HL-60 (cell line): ENCODE results near the gene YTHDF1.

ENCODE experiments used
- POLR2AphosphoS5 ChIP-seq: IDR thresholded peaks from 2 replicates; pipeline ENCODE4 v1.6.1; 2012; ENCODE audit warnings: low read depth
- SPI1 ChIP-seq: IDR thresholded peaks from 2 replicates; pipeline ENCODE4 v1.6.1; 2012; ENCODE audit warnings: low read depth, mild to moderate bottlenecking, borderline replicate concordance
- TF ChIP-seq, protein P1 (sequence below): IDR thresholded peaks from one replicate; pipeline ENCODE4 v1.5.1; 2011; ENCODE audit warnings: low read length, control low read depth, inconsistent platforms; ENCODE audit not compliant: insufficient read depth
- TF ChIP-seq, protein P2 (sequence below): IDR thresholded peaks from 2 replicates; pipeline ENCODE4 v1.6.1; 2012; ENCODE audit warnings: low read depth; ENCODE audit not compliant: insufficient replicate concordance

DNA sequence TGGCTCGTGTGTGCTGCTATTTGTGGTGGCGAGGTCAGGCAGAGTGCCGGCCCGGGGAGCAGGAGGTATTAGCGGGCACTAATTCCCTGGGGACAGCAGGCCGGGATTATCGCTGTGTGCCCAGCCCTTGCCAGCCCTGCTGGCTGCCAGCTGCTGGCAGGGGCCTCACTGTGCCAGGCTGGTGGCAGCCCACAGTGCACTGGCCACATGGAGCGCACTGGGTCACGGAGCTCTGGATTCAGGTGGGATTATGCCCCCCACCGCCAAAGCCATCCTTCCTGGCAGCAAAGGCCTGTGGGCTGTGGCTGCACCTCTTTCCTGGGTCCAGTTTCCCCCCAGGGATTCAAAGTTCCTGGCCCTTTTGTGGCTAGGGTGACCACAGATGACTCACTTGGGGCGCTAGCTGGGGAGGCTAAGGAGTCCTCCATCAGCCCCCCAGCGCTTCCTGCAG lies 59.7 kb downstream of the YTHDF1 start:
- TF ChIP-seq, protein P1, sequence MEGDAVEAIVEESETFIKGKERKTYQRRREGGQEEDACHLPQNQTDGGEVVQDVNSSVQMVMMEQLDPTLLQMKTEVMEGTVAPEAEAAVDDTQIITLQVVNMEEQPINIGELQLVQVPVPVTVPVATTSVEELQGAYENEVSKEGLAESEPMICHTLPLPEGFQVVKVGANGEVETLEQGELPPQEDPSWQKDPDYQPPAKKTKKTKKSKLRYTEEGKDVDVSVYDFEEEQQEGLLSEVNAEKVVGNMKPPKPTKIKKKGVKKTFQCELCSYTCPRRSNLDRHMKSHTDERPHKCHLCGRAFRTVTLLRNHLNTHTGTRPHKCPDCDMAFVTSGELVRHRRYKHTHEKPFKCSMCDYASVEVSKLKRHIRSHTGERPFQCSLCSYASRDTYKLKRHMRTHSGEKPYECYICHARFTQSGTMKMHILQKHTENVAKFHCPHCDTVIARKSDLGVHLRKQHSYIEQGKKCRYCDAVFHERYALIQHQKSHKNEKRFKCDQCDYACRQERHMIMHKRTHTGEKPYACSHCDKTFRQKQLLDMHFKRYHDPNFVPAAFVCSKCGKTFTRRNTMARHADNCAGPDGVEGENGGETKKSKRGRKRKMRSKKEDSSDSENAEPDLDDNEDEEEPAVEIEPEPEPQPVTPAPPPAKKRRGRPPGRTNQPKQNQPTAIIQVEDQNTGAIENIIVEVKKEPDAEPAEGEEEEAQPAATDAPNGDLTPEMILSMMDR = no peak
- TF ChIP-seq, protein P2, sequence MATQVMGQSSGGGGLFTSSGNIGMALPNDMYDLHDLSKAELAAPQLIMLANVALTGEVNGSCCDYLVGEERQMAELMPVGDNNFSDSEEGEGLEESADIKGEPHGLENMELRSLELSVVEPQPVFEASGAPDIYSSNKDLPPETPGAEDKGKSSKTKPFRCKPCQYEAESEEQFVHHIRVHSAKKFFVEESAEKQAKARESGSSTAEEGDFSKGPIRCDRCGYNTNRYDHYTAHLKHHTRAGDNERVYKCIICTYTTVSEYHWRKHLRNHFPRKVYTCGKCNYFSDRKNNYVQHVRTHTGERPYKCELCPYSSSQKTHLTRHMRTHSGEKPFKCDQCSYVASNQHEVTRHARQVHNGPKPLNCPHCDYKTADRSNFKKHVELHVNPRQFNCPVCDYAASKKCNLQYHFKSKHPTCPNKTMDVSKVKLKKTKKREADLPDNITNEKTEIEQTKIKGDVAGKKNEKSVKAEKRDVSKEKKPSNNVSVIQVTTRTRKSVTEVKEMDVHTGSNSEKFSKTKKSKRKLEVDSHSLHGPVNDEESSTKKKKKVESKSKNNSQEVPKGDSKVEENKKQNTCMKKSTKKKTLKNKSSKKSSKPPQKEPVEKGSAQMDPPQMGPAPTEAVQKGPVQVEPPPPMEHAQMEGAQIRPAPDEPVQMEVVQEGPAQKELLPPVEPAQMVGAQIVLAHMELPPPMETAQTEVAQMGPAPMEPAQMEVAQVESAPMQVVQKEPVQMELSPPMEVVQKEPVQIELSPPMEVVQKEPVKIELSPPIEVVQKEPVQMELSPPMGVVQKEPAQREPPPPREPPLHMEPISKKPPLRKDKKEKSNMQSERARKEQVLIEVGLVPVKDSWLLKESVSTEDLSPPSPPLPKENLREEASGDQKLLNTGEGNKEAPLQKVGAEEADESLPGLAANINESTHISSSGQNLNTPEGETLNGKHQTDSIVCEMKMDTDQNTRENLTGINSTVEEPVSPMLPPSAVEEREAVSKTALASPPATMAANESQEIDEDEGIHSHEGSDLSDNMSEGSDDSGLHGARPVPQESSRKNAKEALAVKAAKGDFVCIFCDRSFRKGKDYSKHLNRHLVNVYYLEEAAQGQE = no peak
- no peak for TF ChIP-seq POLR2AphosphoS5
- no peak for TF ChIP-seq SPI1
